GM21390 (cell line): ENCODE results near the gene EIF3K.

Experiments used
- ATAC-seq: cut with Tn5 transposase; IDR thresholded peaks from one replicate; pipeline ENCODE4 v1.9.1; 2021; ENCODE audit not compliant: unreplicated experiment

Gene EIF3K

GRCh38 chr19:38684078-38684861 is 65.3 kb downstream of the EIF3K start:
- ATAC-seq: no peak

GRCh38 chr19:38684862-38685665 is 66.1 kb downstream of the EIF3K start:
- ATAC-seq: no peak

- no peak for ATAC-seq
Measured at GRCh38 chr19:38685666-38686529, 66.9 kb downstream of the EIF3K start.

- ATAC-seq: no peak
Measured at GRCh38 chr19:38686530-38686888, 67.5 kb downstream of the EIF3K start.
